Activated CD4-positive, alpha-beta T cell treated with anti-CD3 and anti-CD28 coated beads for 4 hours (primary cell): ENCODE measurements around the gene HOOK1.

ENCODE experiments used
- DNase-seq, 2 donors: peaks; one replicate each; pipeline ENCODE4 v3.0.0-alpha.2; 2020

HOOK1 gene

DNA sequence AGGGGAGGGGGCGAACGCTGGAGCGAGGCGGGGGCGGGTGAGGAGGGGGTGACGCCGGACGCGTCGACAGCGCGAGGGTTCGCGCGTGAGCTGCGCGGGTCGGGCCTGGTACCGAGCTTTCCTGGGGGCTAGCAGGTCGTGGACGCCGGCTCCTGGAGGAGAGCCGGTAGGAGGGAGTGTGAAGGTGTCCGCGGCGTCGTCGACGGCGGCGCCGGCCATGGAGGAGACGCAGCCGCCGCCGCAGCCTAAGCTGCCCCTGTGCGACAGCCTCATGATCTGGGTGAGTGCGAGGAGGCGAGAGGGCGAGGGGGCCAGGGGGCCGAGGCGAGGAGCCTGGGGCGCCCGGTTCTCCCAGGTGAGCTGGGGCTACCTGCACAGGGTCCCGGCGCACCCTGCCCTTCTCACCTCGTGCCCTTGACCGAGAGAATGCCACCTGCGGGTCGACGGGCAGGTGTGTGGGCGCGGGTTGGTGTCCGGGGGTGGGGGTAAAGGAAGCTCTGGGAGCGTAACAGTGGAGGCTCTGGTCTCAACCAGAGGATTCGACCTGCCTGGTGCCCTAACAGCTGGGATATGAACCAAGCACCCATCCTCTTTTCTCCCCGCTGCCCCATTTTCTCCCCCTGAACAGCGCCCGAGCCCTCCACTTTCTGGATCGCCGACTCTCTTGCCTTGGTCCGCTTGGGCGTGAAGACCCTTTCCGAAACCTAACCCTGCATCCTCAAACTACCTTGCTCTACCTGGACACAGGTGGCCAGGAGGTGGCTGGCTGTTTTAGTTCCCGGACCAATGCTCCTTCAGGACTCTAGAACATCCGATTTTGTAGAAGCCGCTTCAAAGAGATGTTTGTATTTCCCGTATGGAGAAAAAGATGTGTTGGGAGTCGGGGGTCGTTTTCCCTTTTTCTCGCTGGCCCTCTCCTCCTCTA lies at the start of gene HOOK1:
Gene HOOK1, plus strand, starts transcription at position 49 of the 925 bp plus-strand sequence. Its CDS starts 169 bp downstream, at position 218.
- DNase-seq: peak; percentile 24 to 36

DNA sequence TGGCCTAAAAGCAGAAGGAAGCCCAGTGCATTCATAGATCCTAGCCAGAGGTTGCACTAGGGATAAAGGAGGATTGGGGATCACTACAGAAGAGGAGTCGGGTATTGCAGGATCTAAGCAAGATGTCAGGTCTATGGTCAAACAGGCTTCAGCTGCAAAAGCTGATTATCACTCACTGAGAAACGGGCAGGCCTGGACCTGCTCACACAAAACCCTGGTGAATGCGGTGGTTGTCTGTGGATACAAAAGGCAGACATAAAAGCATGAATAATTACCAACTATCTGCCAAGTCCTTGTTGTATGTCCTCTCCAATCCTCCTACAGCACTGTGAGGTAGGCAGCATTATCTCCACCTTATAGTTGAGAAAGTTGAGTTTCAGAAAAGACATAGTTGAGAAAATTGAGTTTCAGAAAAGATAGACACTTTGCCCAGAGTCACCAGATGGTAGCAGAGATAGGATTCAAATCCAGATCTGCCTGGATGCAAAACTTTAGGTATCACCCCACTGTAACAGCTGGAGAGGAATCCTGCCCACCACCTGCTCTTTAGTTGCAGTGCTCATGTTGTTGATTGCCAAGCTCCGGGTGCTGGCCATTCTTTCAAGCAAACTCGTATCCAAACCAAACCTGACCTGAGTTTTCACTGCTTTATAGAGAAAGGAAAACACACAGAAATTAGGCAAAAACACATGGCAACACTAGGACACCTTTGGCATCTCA lies 49.6 kb upstream of the HOOK1 start:
- no peak for DNase-seq

DNA sequence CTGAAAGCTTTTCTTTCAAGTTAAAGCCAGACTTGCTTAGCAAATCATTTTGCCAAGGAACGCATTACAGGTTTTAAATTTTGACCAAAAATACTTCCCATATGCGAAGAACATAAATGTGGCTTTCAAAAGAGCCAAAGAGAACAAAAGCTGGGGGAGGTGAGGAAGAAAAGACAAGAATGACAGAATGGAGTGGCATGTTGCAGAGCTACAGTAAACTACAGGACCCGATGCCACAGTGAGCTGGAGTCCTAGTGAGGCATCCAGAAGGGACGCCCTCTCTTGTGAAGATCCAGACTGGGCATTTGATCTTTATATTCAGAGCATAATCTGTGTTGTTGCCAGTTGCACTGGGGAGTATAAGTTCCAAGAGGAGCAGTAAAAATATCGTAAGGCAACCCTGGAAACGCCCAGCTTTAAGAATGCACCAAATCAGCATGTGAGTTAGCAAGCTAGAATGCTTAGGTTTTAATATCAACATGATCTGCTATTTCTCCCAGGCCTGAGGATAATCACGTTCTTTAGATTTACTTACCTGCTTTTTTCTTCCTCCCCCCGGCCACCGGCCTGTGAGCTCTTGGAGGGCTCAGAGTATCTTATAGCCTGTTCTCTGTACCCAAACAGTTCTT lies 48.4 kb upstream of the HOOK1 start:
- DNase-seq: no peak

DNA sequence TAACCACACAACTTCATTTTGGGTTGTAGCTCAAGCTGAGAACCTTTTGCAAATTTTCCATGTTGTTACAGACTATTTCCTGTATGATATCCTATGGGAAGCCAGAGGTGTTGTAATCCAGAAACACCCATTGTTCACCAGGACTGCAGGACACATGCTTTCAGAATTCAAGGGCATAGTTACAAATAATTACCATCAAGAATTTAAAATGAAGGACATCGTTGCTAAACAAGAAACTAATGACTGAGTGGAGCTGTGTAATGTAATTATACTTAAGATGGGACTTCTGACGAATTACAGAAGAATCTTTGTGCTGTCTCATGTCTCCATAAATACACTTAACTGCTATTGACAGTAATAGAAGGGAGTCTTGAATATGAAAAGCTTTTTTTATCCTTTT lies 47.6 kb upstream of the HOOK1 start:
- DNase-seq: no peak

DNA sequence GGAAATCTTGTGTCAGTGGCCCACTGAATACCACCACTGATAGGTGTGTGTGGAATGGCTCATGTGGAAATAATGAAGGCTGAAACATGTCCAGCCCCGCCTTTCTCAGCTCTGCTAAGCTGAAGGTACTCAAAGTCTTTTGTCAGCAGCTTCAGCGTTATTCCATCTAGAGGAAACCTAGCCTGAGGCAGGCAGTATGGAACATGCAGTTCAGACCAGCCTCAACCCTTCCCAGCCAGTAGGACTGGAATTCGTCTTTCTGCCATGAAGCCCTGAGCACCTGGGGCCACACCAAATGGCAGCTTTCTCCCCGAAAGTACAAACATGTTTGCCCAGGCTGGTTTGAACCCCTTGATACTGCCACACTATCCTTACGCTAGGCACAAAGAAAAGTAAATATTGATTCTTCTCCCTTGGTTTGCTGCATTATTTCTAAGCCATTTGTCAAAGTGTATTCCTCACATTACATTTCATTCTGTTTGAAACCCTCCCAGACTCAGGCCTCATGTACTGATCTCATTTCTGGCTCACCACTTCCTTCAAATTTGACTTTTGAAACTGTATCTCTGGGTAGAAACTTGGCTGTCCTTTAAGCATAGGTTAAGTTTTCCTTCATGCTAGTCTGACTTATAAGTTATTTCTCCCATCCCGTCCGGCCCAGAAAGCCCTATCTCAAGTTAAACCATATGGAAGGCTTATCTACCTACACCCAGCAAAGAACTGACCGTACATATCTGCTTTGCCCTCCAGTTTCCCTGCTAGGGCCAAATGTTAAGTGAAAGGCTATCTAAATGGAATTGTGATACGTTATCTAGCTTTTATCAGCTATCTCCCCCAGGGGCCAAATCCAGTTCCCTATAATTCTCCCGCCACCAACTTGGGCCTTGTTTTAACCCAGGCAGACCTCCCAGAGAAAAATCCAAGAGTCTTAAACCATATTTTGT lies 45.7 kb upstream of the HOOK1 start:
- no peak for DNase-seq

DNA sequence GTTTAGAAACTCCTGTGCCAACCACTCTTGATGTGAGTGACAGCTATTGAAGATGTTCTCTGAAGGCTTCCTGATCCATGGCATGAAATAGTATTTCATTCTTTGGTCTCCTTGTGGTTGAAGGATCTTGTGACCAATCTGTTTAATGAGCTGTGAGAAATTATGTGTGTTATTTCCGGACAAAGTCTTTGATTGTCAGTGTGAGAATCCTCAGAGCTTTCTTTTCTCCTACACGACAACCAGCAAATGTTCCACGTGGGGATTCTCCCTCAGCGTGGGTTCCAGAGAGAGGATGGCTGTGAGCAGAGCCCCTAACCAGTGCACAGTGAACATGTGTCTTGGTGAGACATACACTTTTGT lies 45.0 kb upstream of the HOOK1 start:
- DNase-seq: no peak

DNA sequence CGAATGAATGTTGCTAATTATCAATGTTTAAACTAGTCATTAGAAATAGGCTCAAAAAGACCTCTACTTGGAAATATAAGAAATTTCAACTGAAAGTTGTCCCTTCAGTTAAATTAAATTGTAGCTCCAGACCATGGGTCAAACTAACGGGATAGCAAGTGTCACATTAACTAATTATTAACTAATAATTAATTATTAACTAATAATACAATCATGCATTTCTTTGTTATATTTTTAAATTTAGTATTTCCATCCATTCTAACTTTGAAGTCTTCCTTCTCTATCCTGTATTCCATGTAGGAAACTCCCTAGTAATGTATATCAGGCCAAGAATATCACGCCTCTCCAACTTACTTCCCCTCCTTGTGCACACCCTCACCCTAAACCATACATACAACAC lies 43.4 kb upstream of the HOOK1 start:
- DNase-seq: no peak

DNA sequence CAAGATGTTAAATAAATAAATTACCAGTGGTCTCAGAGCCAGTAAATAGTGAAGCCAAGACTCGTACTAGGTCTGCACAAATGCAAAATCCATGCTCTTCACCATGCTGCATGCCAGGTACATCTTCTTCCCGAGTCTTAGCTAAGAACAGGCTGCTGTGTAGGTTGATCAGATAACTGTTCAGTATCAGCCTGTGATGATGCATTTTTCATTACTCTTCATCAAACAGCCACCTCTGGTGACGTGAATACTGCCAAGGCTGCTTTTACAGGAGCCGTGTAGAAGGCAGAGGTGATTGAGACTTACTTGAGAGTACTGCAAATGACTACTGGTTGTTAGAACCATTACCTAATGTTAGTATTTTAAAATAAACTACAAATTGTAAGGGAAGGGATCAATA lies 39.3 kb upstream of the HOOK1 start:
- DNase-seq: no peak

DNA sequence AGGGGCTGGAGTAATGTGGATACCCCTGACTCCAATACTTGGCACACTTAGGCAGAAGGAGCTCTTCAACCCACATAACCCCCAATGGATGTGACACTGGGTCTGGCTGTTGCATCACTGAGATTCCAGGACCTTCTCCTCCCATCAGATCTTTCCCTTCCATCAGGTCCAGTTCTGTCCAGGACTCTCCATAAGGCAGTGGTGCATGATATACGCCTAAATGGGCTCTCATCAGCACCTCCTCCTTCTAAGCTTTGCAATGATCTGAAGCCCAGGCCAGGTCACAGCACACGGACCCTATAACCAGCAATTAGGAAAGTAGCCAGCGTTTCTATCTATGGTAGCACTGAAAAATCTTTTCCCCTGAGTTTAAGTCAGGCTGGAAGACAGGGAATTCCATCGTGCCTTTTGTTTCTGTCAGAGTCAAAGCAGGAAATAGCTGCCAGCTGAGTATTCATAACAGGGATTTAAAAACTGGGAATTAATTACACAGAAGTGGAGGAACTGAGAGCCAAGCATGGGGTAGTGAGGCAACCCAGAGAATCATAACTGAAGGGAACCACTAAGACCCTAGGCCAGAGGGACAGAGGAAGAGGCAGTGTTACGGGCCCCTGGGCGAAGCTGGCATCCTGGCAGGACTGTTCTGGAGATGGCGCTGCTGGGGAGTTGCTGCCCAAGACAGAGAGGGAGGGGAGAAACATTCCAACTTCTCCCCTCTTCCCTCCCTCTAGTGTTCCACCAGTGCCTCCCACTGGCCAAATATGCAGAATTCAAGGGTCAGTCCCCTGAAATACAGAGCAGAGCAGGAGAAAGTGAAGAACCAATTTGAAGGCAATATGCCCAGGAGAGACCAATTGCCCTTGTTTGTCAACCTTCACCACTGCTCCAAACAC lies 37.5 kb upstream of the HOOK1 start:
- no peak for DNase-seq

DNA sequence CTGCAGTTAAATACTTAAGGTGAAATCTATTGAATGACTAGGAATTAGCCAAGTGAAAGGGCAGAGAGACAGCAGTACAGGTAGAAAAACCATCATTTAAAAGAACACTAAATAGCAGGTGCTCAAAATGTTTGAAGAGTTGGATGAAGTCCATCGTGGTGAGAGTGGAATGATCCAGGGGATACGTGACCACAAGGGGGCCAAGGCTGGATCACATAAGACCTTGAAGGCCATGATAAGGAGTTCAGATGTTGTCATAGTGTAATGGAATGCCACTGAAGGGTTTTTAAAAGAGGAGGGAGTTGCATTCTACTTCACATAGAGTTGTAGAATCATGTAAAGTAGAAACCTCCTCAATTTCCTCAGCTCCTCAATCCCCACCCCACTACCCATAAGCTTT lies 34.8 kb upstream of the HOOK1 start:
- no peak for DNase-seq

DNA sequence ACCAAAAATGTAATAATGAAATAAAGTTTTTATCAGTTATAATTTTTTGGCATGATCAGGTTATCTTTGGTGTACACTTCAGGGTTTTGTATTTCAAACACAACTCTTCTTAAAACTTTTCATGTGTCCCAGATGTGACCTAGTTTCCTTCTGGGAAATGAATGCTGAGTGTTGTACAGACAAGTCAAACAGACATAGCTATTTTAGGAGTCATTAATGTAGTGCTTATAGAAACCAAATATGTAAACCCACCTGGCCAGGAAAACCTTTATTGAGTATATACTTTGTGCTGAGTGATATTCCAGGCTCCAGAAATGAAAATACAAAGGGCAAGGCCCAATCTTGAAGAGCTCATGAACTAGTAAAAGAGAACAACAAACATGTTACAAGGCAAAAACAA lies 25.9 kb upstream of the HOOK1 start:
- DNase-seq: no peak

DNA sequence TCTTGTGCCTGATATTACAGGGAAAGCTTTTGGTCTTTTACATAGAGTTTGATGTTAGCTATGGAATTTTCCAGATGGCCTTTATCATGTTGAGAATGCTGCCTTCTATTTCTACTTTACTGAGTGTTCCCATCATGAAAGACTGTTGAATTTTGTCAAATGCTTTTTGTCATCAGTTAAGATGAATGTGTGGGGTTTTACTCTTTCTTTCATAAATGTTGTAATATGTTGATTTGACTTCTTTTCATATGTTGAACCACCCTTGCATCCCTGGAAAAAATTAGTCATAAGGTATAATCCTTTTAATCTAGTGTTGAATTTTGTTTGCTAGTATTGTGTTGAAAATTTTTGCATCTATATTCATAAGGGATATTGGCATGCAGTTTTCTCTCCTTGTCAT lies 16.1 kb upstream of the HOOK1 start:
- no peak for DNase-seq

DNA sequence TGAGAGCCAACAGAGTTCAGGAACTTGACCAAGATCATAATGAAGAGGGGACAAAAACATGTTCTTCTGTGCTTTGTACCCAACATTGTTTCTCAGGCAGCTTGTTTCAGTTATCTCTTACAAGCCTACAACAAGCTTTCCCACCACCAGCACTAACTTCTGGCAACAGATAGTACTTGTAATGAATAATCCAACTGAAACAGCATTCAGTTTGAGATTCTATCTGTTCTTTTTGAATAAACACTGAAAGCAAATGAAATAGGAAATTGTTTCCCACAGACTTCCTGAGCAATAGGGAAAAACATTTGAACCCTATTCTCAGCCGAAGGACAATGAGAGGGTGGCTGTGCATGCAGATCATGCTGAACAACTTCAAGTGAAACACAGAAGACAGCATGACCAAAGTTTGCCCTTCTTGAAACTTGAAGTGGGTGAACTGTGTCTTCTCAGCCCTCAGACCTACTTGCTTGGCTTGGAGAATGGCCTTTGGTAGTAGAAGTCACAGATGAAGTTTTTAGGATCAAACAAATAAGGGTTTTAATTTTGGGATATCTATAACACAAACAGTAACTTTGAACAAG lies 11.2 kb upstream of the HOOK1 start:
- no peak for DNase-seq

DNA sequence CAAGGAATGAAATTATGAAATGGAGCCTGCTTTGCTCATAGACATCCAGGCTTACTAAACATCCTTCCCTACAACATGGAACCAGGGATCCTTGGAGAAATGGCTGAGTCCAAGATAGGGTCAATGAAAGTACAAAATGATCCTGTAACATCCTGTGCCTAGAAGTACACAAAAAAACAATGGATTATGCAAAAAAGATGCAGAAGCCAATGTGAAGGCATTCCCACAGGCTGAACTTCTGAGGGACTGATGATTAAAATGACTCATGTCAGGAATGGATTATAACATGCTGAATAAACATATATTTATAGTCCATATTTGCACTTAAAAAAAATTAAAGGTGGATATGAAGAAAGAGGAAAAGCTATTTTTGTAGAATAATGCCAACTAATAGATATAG lies 10.4 kb upstream of the HOOK1 start:
- no peak for DNase-seq

DNA sequence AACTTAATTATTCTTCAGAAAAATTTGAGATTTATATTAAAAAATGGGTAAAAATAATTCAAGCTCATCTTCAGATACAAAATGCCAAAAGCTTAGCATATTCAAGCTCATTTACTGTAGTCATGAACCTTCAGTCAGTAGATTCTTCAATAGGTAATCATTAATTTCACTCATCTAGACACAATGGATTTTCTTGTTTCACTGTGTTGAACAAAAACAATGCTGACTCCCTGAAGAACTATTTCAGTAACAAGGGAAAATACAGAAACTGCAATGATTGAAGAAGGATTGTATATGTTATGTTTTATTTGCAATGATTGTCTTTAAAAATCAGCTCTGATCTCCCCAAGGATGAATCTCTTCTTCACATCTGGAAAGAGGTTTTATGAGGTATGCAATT lies 9.2 kb upstream of the HOOK1 start:
- no peak for DNase-seq

DNA sequence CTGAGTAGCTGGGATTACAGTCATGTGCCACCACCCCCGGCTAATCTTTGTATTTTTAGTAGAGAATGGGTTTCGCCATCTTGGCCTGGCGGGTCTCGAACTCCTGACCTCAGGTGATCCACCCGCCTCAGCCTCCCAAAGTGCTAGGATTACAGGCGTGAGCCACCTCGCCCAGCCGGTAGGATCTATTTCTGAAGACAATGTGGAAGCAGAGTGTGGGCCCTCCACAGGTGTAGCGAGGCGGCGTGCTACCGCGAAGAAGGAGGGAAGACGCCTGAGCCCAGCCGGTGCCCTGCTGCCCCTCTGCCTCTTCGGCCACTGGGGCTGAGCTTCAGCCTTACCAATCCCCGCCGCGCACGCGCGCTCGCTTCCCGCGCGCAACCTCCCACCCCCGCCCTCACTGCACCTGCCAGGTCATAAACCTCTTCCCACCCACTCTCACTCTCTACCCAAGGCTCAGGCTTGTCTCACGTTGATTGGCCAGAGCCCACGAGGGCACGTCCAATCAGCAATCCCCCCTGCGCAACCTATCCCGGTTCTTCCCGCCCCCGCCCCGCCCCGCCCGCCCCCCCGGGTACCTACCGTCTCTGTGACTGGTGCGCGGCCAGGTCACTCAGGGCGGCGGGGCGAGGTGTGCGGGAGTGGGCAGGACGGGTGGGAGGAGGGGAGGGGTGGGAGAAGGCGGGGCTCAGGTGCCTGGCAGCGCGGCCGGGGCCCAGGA lies 409 bp upstream of the HOOK1 start:
- peak; percentile 91 to 94 for DNase-seq

DNA sequence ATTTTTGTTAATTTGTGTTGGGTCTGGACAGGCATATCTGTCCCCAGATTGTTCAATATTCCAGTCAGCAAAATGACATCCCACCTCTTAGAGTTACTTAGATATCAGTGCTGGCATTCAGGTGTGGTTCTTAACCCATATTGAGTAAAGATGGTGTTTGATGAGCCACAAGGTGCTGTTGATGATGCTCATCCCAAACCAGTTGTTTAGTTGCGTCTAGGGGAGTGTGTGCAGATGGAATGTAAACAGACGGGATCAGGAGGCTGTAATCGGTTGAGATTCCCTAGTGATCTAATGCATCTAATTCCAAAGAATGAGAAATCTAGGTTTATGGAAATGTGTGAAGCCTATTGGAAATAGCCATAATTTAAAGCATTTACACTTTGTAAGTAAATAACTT lies 1.1 kb downstream of the HOOK1 start:
- no peak for DNase-seq

DNA sequence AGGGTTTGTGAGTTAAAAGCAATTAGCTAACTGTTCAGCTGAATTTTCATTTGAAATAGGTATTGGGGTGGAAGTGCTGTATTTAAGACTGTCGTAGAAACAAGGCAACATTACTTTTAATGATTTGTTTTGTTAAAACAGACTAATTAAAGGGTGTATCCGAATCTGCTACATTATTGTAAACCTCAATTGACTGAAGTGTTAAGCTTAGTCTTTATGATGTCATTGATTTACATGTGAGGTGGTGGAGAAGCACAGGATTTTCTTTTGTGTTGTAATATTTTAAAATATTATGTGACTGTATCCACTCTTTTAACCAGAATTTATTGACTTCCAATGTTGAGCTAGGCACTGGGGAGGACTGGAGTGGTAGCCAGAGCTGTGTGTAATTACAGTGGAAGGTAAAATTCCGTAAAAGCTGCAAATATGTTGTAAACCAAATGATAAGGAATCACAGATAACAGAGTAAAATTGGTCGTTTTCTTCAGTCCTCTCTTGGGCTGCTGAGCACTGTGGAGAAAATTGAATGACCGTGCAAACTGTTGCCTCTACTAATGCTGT lies 1.6 kb downstream of the HOOK1 start:
- DNase-seq: no peak

DNA sequence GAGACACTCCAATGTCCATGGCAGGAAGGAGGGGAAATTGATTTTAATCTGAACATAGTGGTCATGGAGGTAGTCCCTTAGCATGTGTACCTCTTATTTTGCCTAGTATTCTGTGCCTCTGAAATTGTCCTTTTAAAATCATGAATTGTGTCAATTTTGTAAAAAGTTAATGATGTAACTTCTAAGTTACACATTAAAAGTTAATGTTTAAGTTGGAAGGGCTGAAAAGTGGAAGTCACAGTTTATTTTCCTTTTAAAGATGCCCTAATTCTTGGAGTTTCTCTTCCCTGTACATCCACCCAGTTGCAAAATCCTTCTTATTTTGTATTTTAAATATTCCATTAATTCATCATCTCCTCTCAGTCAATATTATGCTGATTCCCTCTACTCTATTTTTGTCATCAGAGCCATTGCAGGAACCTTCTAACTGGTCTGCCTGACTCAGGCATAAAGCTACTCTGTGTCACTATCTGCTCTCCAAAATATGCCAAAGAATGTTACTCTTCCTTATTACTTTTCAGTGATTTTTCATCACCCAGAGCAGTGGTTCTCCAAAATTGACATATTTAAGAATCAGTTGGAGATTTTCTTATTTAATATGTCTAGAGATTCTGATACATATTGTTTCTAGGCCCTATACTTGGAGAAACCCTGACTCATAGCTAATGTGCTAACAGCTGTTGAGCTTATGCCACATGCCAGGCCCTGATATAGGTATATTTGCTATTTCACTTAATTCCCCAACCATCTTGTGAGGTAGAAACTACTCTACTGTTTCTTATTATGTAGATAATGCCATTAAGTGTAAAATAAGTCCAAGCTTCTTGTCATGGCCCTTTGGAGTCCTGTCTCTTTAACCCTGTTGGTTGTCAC lies 5.1 kb downstream of the HOOK1 start:
- no peak for DNase-seq
